Erythroblast (primary cell): ENCODE results near the gene SCARF2.
"Not testable (repeated sequence)": the region's sequence is repeated elsewhere in the genome, so short reads cannot be mapped to it uniquely, and the experiment has no call there.

Source experiments
- DNase-seq, 2 experiments: peaks; one replicate each; lab custom pipeline; 2025; lab: John Stamatoyannopoulos, UW
- GATA1 ChIP-seq: IDR thresholded peaks from 2 replicates; pipeline ENCODE4 v1.6.1; 2011; ENCODE audit warnings: low read depth, mild to moderate bottlenecking, control low read depth, low read length, moderate library complexity
- POLR2A ChIP-seq: IDR thresholded peaks from 2 replicates; pipeline ENCODE4 v1.6.1; 2011; ENCODE audit warnings: mild to moderate bottlenecking, low read length

The SCARF2 gene

GRCh38 chr22:20455709-20456063 is 18.1 kb upstream of the SCARF2 start:
- no peak for TF ChIP-seq POLR2A
- no peak for TF ChIP-seq GATA1
- DNase-seq = no peak

- TF ChIP-seq GATA1 (no peak), POLR2A (no peak)
- DNase-seq = no peak
Observed at GRCh38 chr22:20453222-20453621, 15.6 kb upstream of the SCARF2 start.

GRCh38 chr22:20451920-20452319 is 14.3 kb upstream of the SCARF2 start:
- DNase-seq = no peak
- TF ChIP-seq POLR2A (no peak), GATA1 (no peak)

- not testable (repeated sequence) for DNase-seq
Observed at GRCh38 chr22:20451129-20451778, 13.6 kb upstream of the SCARF2 start.

- TF ChIP-seq GATA1 (no peak), POLR2A (no peak)
- no peak for DNase-seq
Observed at GRCh38 chr22:20450551-20450906, 12.9 kb upstream of the SCARF2 start.

GRCh38 chr22:20449819-20450550 is 12.4 kb upstream of the SCARF2 start:
- TF ChIP-seq GATA1 (no peak), POLR2A (no peak)
- DNase-seq = no peak

- TF ChIP-seq POLR2A (no peak), GATA1 (no peak)
- DNase-seq = no peak
Observed at GRCh38 chr22:20448630-20449029, 11.0 kb upstream of the SCARF2 start.

GRCh38 chr22:20446383-20446970 is 8.9 kb upstream of the SCARF2 start:
- TF ChIP-seq GATA1 (no peak), POLR2A (no peak)
- no peak for DNase-seq

- DNase-seq = no peak
- TF ChIP-seq POLR2A (no peak), GATA1 (no peak)
Observed at GRCh38 chr22:20444325-20444724, 6.7 kb upstream of the SCARF2 start.

GRCh38 chr22:20442485-20443284 is 5.1 kb upstream of the SCARF2 start:
- TF ChIP-seq POLR2A (no peak), GATA1 (no peak)
- no peak for DNase-seq

- DNase-seq = no peak
- no peak for TF ChIP-seq GATA1
- TF ChIP-seq POLR2A = no peak
Observed at GRCh38 chr22:20441631-20442484, 4.2 kb upstream of the SCARF2 start.

GRCh38 chr22:20440637-20441591 is 3.3 kb upstream of the SCARF2 start:
- no peak for DNase-seq
- TF ChIP-seq GATA1 = no peak
- TF ChIP-seq POLR2A = no peak
